HEK293 (cell line): ENCODE results near the gene NFS1.
"Not testable (repeated sequence)": the region's sequence is repeated elsewhere in the genome, so short reads cannot be mapped to it uniquely, and the experiment has no call there.

ENCODE experiments used
- CTCF ChIA-PET: fragments of 350-600 bp; formaldehyde crosslinking; extraction: SDS; loops from one replicate; lab custom pipeline; 2021; ENCODE audit warnings: antibody characterized with exemption; lab: Yijun Ruan, JAX
- POLR2A ChIA-PET: fragments of 300-600 bp; formaldehyde crosslinking; extraction: SDS; loops from one replicate; lab custom pipeline; 2020; ENCODE audit warnings: antibody characterized with exemption, inconsistent platforms; lab: Yijun Ruan, JAX
- H3K27ac ChIP-seq: fragments of 200-500 bp; sonication (Bioruptor generic); 2 replicates; pipeline ENCODE4 v1.5.1; 2014; ENCODE audit warnings: low read depth, low read length, control low read depth, inconsistent platforms; ENCODE audit errors: extremely low read depth
- H3K36me3 ChIP-seq, 2 experiments: fragments of 200-500 bp in 1 of 2; sonication (Bioruptor generic) in 1 of 2; 1 replicate in 1 of 2; 2 replicates in 1 of 2; pipeline ENCODE4 v1.5.1; 2014 to 2017; ENCODE audit warnings: inconsistent platforms in 2 of 2, low read length in 2 of 2; ENCODE audit not compliant: control insufficient read depth in 2 of 2, insufficient read depth in 1 of 2
- H3K4me1 ChIP-seq: fragments of 200-500 bp; sonication (Bioruptor generic); 2 replicates; pipeline ENCODE4 v1.5.1; 2014; ENCODE audit warnings: mild to moderate bottlenecking, low read length, inconsistent platforms; ENCODE audit not compliant: control insufficient read depth, insufficient read depth
- H3K4me3 ChIP-seq: 2 replicates; pipeline ENCODE4 v1.5.1; 2011; ENCODE audit warnings: low read depth, mild to moderate bottlenecking, control low read depth, low read length, moderate library complexity
- H3K9me3 ChIP-seq: fragments of 200-500 bp; sonication (Bioruptor generic); 2 replicates; pipeline ENCODE4 v1.5.1; 2014; ENCODE audit warnings: low read depth, low read length, inconsistent platforms; ENCODE audit not compliant: control insufficient read depth, insufficient read depth
- IKZF3 ChIP-seq: fragments of 450-650 bp; IDR thresholded peaks from 2 replicates; pipeline ENCODE4 v1.5.0; 2018; ENCODE audit warnings: missing biosample characterization, mild to moderate bottlenecking, missing genetic modification characterization, moderate library complexity
- MEIS1 ChIP-seq: sonication (generic); formaldehyde crosslinking; IDR thresholded peaks from 2 replicates; pipeline ENCODE4 v1.8.1; 2022; ENCODE audit warnings: missing genetic modification reagents, mild to moderate bottlenecking, borderline replicate concordance
- MZF1 ChIP-seq: fragments of 450-650 bp; formaldehyde crosslinking; IDR thresholded peaks from 2 replicates; pipeline ENCODE4 v1.5.1; 2017; ENCODE audit warnings: missing biosample characterization, missing genetic modification characterization, borderline replicate concordance
- PRDM1 ChIP-seq: fragments of 450-650 bp; formaldehyde crosslinking; IDR thresholded peaks from 2 replicates; pipeline ENCODE4; 2016; ENCODE audit warnings: missing biosample characterization, missing genetic modification characterization
- PRDM4 ChIP-seq: fragments of 450-650 bp; formaldehyde crosslinking; IDR thresholded peaks from 2 replicates; pipeline ENCODE4 v1.5.1; 2017; ENCODE audit warnings: missing biosample characterization, missing genetic modification characterization
- SP7 ChIP-seq: fragments of 450-650 bp; formaldehyde crosslinking; IDR thresholded peaks from 2 replicates; pipeline ENCODE4 v1.5.1; 2016; ENCODE audit warnings: missing biosample characterization, missing genetic modification characterization
- ZNF169 ChIP-seq: fragments of 450-650 bp; formaldehyde crosslinking; IDR thresholded peaks from 2 replicates; pipeline ENCODE4 v1.5.1; 2016; ENCODE audit warnings: missing biosample characterization, missing genetic modification characterization
- ZNF18 ChIP-seq: fragments of 450-650 bp; formaldehyde crosslinking; IDR thresholded peaks from 2 replicates; pipeline ENCODE4 v1.5.1; 2016; ENCODE audit warnings: missing biosample characterization, missing genetic modification characterization
- ZNF341 ChIP-seq: fragments of 450-650 bp; formaldehyde crosslinking; IDR thresholded peaks from 2 replicates; pipeline ENCODE4; 2016; ENCODE audit warnings: low read depth, missing biosample characterization, missing genetic modification characterization
- ZNF362 ChIP-seq: fragments of 450-650 bp; formaldehyde crosslinking; IDR thresholded peaks from 2 replicates; pipeline ENCODE4 v1.5.1; 2016; ENCODE audit warnings: missing biosample characterization, missing genetic modification characterization
- ZNF366 ChIP-seq: fragments of 450-650 bp; formaldehyde crosslinking; conservative IDR thresholded peaks from 2 replicates; pipeline ENCODE4 v1.5.1; 2016; ENCODE audit warnings: missing biosample characterization, missing genetic modification characterization
- ZNF560 ChIP-seq: fragments of 450-650 bp; formaldehyde crosslinking; IDR thresholded peaks from 2 replicates; pipeline ENCODE4 v1.5.1; 2017; ENCODE audit warnings: missing biosample characterization, missing genetic modification characterization, borderline replicate concordance
- ZNF621 ChIP-seq: fragments of 450-650 bp; formaldehyde crosslinking; IDR thresholded peaks from 2 replicates; pipeline ENCODE4 v1.5.1; 2017; ENCODE audit warnings: missing biosample characterization, missing genetic modification characterization
- ZNF660 ChIP-seq: fragments of 450-650 bp; IDR thresholded peaks from 2 replicates; pipeline ENCODE4 v1.5.1; 2018; ENCODE audit warnings: missing biosample characterization, mild to moderate bottlenecking, missing genetic modification characterization
- ZNF670 ChIP-seq: fragments of 450-650 bp; formaldehyde crosslinking; IDR thresholded peaks from 2 replicates; pipeline ENCODE4 v1.5.1; 2016; ENCODE audit warnings: missing biosample characterization, missing genetic modification characterization, low read depth
- ZSCAN18 ChIP-seq: fragments of 450-650 bp; formaldehyde crosslinking; IDR thresholded peaks from 2 replicates; pipeline ENCODE4 v1.5.1; 2016; ENCODE audit warnings: missing biosample characterization, missing genetic modification characterization

Gene NFS1

GRCh38 chr20:35710039-35710438, 10.9 kb upstream of the NFS1 start (continued):
- TF ChIP-seq ZSCAN18 (tag by site-specific recombination) (no peak), ZNF560 (tag by site-specific recombination) (no peak)

GRCh38 chr20:35709259-35709658, 10.1 kb upstream of the NFS1 start:
- H3K9me3 ChIP-seq = no peaks in the 10 kb centered on the region
- TF ChIP-seq ZNF621 (tag by site-specific recombination) (no peak), ZNF18 (tag by site-specific recombination) (no peak), PRDM1 (peak; percentile 95), ZNF366 (tag by site-specific recombination) (no peak), MZF1 (tag by site-specific recombination) (no peak), ZNF670 (tag by site-specific recombination) (no peak), ZNF660 (tag by site-specific recombination) (no peak), ZNF169 (tag by site-specific recombination) (no peak), IKZF3 (tag by site-specific recombination) (peak; percentile 42; the same call in 1 of the 2 replicates)
- TF ChIP-seq, all 188 proteins: peak for 2
- H3K27ac ChIP-seq = no peak overlapping the region
- no peak overlapping the region for H3K4me3 ChIP-seq
- ChIA-PET POLR2A (no interaction called here), CTCF (no interaction called here)
- peaks cover 4% of the 10 kb centered on the region for H3K4me1 ChIP-seq
- peaks cover 80 to 97% of the 10 kb centered on the region in 2 experiments for H3K36me3 ChIP-seq

DNA sequence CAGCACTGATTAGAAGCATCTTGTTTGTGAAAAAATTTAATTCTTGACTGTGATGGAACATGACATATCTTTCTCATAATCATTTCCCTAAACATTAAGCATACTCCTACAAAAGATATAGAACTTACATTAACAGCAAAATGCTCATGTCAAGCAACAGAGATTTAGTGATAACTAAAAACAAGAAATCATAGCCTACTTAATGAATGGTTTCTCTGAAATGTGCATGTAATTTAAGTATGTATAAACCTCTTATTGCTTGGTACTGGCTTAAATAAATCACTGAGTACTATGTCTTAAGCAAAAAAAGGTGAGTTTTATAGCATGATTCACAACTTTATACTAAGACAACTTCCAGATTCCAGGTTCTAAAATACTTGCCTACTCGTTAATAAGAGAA, 9.3 kb upstream of the NFS1 start:
- Histone ChIP-seq H3K36me3 (peaks cover 76 to 97% of the 10 kb centered on the region in 2 experiments), H3K9me3 (no peaks in the 10 kb centered on the region), H3K4me1 (peaks cover 4% of the 10 kb centered on the region), H3K27ac (no peak overlapping the region), H3K4me3 (no peak overlapping the region)
- TF ChIP-seq ZNF341 = no peak
- 0 out of 2 replicates have a peak, but pooled peaks have one; percentile 23 for TF ChIP-seq SP7 (tag by site-specific recombination)
- no peak for TF ChIP-seq MEIS1
- CTCF ChIA-PET = no interaction called here
- POLR2A ChIA-PET = interaction anchor here (0.5 to 1.7 kb wide), 3 partner anchors 9 to 86 kb away, joined by 3 to 7 read pairs (median 5); partner anchors contain the start of genes NFS1 and ROMO1

GRCh38 chr20:35706591-35707529, 7.7 kb upstream of the NFS1 start:
- peak; percentile 96 for TF ChIP-seq PRDM4 (tag by site-specific recombination)
- TF ChIP-seq ZNF362 (tag by site-specific recombination) = peak; percentile 58; the same call in 1 of the 2 replicates
- not testable (repeated sequence) for H3K4me3 ChIP-seq, H3K9me3 ChIP-seq, H3K4me1 ChIP-seq, H3K27ac ChIP-seq
- POLR2A ChIA-PET = interaction anchor here (0.7 to 1.7 kb wide), 4 partner anchors 7 to 35 kb away, joined by 3 to 7 read pairs (median 6); partner anchors contain the start of genes NFS1, RBM39 and ROMO1
- peaks cover 60 to 100% of the 10 kb centered on the region in 2 experiments for H3K36me3 ChIP-seq
- CTCF ChIA-PET = interaction anchor here (0.6 to 1.6 kb wide), 3 partner anchors 177 to 1210 kb away, joined by 3 to 4 read pairs (median 3); no protein-coding TSS in a partner anchor
